SU-DHL-6 (cell line): ENCODE results near the gene LAMA2.

Experiments used
- EZH2phosphoT487 ChIP-seq: fragments of 200-600 bp; sonication (generic), shearing (Covaris generic); conservative IDR thresholded peaks from 2 replicates; pipeline ENCODE4 v1.6.1; 2018; ENCODE audit warnings: mild to moderate bottlenecking, antibody characterized with exemption, low read length, moderate library complexity, mixed read lengths
- TF ChIP-seq, protein P1 (sequence below): fragments of 200-600 bp; sonication (generic); IDR thresholded peaks from one replicate; pipeline ENCODE4 v1.5.1; 2017; ENCODE audit warnings: antibody characterized with exemption, mild to moderate bottlenecking, low read length, moderate library complexity; ENCODE audit not compliant: insufficient read depth, poor library complexity, severe bottlenecking

GRCh38 chr6:129197154-129197553 lies 314.2 kb downstream of the LAMA2 start:
- TF ChIP-seq, protein P1, sequence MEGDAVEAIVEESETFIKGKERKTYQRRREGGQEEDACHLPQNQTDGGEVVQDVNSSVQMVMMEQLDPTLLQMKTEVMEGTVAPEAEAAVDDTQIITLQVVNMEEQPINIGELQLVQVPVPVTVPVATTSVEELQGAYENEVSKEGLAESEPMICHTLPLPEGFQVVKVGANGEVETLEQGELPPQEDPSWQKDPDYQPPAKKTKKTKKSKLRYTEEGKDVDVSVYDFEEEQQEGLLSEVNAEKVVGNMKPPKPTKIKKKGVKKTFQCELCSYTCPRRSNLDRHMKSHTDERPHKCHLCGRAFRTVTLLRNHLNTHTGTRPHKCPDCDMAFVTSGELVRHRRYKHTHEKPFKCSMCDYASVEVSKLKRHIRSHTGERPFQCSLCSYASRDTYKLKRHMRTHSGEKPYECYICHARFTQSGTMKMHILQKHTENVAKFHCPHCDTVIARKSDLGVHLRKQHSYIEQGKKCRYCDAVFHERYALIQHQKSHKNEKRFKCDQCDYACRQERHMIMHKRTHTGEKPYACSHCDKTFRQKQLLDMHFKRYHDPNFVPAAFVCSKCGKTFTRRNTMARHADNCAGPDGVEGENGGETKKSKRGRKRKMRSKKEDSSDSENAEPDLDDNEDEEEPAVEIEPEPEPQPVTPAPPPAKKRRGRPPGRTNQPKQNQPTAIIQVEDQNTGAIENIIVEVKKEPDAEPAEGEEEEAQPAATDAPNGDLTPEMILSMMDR: no peak
- TF ChIP-seq EZH2phosphoT487: no peak
